GM19035 (cell line): ENCODE measurements around the gene PITPNM3.

Source experiments
- ATAC-seq: cut with Tn5 transposase; IDR thresholded peaks from one replicate; pipeline ENCODE4 v1.9.1; 2021; ENCODE audit not compliant: unreplicated experiment

PITPNM3 gene

GRCh38 chr17:6503641-6504195 lies 52.6 kb downstream of the PITPNM3 start:
- ATAC-seq = no peak

- no peak for ATAC-seq
Observed at GRCh38 chr17:6502871-6503509, 53.4 kb downstream of the PITPNM3 start.

GRCh38 chr17:6502142-6502541 lies 54.2 kb downstream of the PITPNM3 start:
- ATAC-seq = no peak

GRCh38 chr17:6501359-6501758 lies 55.0 kb downstream of the PITPNM3 start:
- no peak for ATAC-seq

- ATAC-seq = no peak
Observed at GRCh38 chr17:6498901-6499540, 57.3 kb downstream of the PITPNM3 start.

GRCh38 chr17:6498356-6498755 lies 58.0 kb downstream of the PITPNM3 start:
- ATAC-seq = no peak

GRCh38 chr17:6497496-6498221 lies 58.7 kb downstream of the PITPNM3 start:
- no peak for ATAC-seq

- no peak for ATAC-seq
Observed at GRCh38 chr17:6496640-6497441, 59.5 kb downstream of the PITPNM3 start.

GRCh38 chr17:6496116-6496481 lies 60.3 kb downstream of the PITPNM3 start:
- ATAC-seq = no peak

GRCh38 chr17:6495450-6496115 lies 60.8 kb downstream of the PITPNM3 start:
- ATAC-seq = no peak

GRCh38 chr17:6494239-6494941 lies 62.0 kb downstream of the PITPNM3 start:
- ATAC-seq = no peak

GRCh38 chr17:6492892-6493674 lies 63.3 kb downstream of the PITPNM3 start:
- no peak for ATAC-seq

- no peak for ATAC-seq
Observed at GRCh38 chr17:6491071-6491700, 65.2 kb downstream of the PITPNM3 start.

- no peak for ATAC-seq
Observed at GRCh38 chr17:6489016-6489550, 67.3 kb downstream of the PITPNM3 start.

- no peak for ATAC-seq
Observed at GRCh38 chr17:6488008-6488539, 68.3 kb downstream of the PITPNM3 start.

- no peak for ATAC-seq
Observed at GRCh38 chr17:6487251-6488007, 68.9 kb downstream of the PITPNM3 start.

GRCh38 chr17:6485646-6486412 lies 70.5 kb downstream of the PITPNM3 start:
- no peak for ATAC-seq
